ENCODE results near the gene CHIC2. TPM values are rescaled to one million over a fixed set of nuclear protein-coding genes. Genes with fewer than 3 reads are reported as not detected.

Gene CHIC2
- polyA plus RNA-seq, 1 experiment: 15.6 TPM

- TF ChIP-seq, protein P1, sequence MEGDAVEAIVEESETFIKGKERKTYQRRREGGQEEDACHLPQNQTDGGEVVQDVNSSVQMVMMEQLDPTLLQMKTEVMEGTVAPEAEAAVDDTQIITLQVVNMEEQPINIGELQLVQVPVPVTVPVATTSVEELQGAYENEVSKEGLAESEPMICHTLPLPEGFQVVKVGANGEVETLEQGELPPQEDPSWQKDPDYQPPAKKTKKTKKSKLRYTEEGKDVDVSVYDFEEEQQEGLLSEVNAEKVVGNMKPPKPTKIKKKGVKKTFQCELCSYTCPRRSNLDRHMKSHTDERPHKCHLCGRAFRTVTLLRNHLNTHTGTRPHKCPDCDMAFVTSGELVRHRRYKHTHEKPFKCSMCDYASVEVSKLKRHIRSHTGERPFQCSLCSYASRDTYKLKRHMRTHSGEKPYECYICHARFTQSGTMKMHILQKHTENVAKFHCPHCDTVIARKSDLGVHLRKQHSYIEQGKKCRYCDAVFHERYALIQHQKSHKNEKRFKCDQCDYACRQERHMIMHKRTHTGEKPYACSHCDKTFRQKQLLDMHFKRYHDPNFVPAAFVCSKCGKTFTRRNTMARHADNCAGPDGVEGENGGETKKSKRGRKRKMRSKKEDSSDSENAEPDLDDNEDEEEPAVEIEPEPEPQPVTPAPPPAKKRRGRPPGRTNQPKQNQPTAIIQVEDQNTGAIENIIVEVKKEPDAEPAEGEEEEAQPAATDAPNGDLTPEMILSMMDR (IDR thresholded peaks at IDR 0.05; ENCODE audit: insufficient read depth, low read depth, low read length): no peak
- no peaks in the 10 kb centered on the region for H3K27me3 ChIP-seq (ENCODE audit: control insufficient read depth, insufficient read depth, low read length)
- H3K4me3 ChIP-seq (ENCODE audit: low read depth, low read length): no peak overlapping the region
- POLR2A ChIA-PET: no interaction called here
- DNase-seq (ENCODE audit: low read depth): peak; percentile 96
- CTCF ChIA-PET: no interaction called here
- no peaks in the 10 kb centered on the region for H3K36me3 ChIP-seq (ENCODE audit: control insufficient read depth, insufficient read depth, low read length)
These were observed 17.8 kb upstream of the CHIC2 start for GRCh38 chr4:54082168-54082567.

GRCh38 chr4:54077812-54078211 is 13.4 kb upstream of the CHIC2 start:
- H3K4me3 ChIP-seq (ENCODE audit: low read depth, low read length): no peak overlapping the region
- CTCF ChIA-PET: no interaction called here
- no peak for DNase-seq (ENCODE audit: low read depth)
- POLR2A ChIA-PET: no interaction called here
- H3K27me3 ChIP-seq (ENCODE audit: control insufficient read depth, insufficient read depth, low read length): no peaks in the 10 kb centered on the region
- TF ChIP-seq, protein P1 (IDR thresholded peaks at IDR 0.05; ENCODE audit: insufficient read depth, low read depth, low read length): no peak
- H3K36me3 ChIP-seq (ENCODE audit: control insufficient read depth, insufficient read depth, low read length): no peaks in the 10 kb centered on the region

GRCh38 chr4:54076673-54077072 is 12.3 kb upstream of the CHIC2 start:
- ChIA-PET CTCF (interaction anchor here (0.8 kb wide), 1 partner anchor 9 kb away, joined by 3 read pairs; no protein-coding TSS in a partner anchor), POLR2A (no interaction called here)
- H3K36me3 ChIP-seq (ENCODE audit: control insufficient read depth, insufficient read depth, low read length): no peaks in the 10 kb centered on the region
- H3K4me3 ChIP-seq (ENCODE audit: low read depth, low read length): no peak overlapping the region
- TF ChIP-seq, protein P1 (IDR thresholded peaks at IDR 0.05; ENCODE audit: insufficient read depth, low read depth, low read length): no peak
- no peak for DNase-seq (ENCODE audit: low read depth)
- no peaks in the 10 kb centered on the region for H3K27me3 ChIP-seq (ENCODE audit: control insufficient read depth, insufficient read depth, low read length)

DNA sequence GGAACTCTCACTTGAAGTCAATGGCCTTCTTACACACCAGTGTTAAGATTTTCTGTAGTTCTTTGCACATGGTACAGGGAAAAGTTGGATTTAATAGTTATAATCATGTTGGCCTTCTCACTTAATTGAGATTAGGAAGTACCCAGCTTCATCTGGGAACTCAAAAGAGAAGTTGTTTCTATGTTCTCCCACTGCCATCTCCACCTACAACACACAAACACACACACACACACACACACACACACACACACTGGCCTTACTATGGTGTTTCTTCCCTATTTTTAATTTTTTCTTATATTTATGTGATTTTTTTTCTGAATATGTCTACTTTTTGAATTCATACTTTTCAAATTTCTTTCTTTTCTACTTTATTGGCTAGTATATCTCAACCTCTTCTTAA is 10.0 kb upstream of the CHIC2 start:
- no peak for DNase-seq (ENCODE audit: low read depth)
- H3K36me3 ChIP-seq (ENCODE audit: control insufficient read depth, insufficient read depth, low read length): no peaks in the 10 kb centered on the region
- CTCF ChIA-PET: no interaction called here
- POLR2A ChIA-PET: no interaction called here
- no peak overlapping the region for H3K4me3 ChIP-seq (ENCODE audit: low read depth, low read length)
- TF ChIP-seq, protein P1 (IDR thresholded peaks at IDR 0.05; ENCODE audit: insufficient read depth, low read depth, low read length): no peak
- no peaks in the 10 kb centered on the region for H3K27me3 ChIP-seq (ENCODE audit: control insufficient read depth, insufficient read depth, low read length)

DNA sequence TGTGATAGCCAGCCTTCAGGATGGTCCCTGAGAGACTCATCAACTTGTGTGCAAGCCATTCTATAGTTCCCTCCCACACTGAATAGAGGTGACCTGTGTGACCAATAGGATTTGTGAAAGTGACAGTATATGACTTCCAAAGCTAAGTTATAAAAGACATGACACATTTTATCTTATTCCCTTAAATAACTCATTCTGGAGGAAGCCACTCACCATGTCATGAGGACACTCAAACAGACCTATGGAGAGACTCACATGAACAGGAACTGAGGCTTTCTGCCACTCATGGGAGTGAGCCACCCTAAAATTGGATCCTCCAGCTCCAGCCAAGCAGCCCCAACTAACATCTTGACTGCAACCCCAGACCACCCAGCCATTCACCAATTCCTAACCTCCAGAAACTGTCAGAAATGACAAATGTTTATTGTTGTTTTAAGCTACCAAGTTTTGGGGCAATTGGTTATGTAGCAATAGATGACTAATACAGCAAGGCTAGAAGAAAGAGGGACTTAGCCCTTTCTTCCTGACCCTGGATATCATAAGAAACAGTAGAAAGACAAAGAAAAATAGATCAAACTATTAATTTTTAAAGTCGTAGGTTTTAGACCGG is 9.0 kb upstream of the CHIC2 start:
- POLR2A ChIA-PET: interaction anchor here (0.6 kb wide), 1 partner anchor 874 kb away, joined by 3 read pairs; no protein-coding TSS in a partner anchor
- Histone ChIP-seq H3K36me3 (ENCODE audit: control insufficient read depth, insufficient read depth, low read length) (no peaks in the 10 kb centered on the region), H3K4me3 (ENCODE audit: low read depth, low read length) (no peak overlapping the region), H3K27me3 (ENCODE audit: control insufficient read depth, insufficient read depth, low read length) (no peaks in the 10 kb centered on the region)
- CTCF ChIA-PET: interaction anchor here (0.6 to 0.8 kb wide), 2 partner anchors 9 to 147 kb away, joined by 3 read pairs; partner anchors contain the start of gene CHIC2
- no peak for DNase-seq (ENCODE audit: low read depth)
- TF ChIP-seq, protein P1 (IDR thresholded peaks at IDR 0.05; ENCODE audit: insufficient read depth, low read depth, low read length): no peak
